NCI-H524 (cell line): ENCODE measurements around the gene EGF.
"Not testable (repeated sequence)": the region's sequence is repeated elsewhere in the genome, so short reads cannot be mapped to it uniquely, and the experiment has no call there.

Source experiments
- DNase-seq, 2 experiments: peaks; one replicate each; lab custom pipeline; 2025; lab: John Stamatoyannopoulos, UW

EGF gene

DNA sequence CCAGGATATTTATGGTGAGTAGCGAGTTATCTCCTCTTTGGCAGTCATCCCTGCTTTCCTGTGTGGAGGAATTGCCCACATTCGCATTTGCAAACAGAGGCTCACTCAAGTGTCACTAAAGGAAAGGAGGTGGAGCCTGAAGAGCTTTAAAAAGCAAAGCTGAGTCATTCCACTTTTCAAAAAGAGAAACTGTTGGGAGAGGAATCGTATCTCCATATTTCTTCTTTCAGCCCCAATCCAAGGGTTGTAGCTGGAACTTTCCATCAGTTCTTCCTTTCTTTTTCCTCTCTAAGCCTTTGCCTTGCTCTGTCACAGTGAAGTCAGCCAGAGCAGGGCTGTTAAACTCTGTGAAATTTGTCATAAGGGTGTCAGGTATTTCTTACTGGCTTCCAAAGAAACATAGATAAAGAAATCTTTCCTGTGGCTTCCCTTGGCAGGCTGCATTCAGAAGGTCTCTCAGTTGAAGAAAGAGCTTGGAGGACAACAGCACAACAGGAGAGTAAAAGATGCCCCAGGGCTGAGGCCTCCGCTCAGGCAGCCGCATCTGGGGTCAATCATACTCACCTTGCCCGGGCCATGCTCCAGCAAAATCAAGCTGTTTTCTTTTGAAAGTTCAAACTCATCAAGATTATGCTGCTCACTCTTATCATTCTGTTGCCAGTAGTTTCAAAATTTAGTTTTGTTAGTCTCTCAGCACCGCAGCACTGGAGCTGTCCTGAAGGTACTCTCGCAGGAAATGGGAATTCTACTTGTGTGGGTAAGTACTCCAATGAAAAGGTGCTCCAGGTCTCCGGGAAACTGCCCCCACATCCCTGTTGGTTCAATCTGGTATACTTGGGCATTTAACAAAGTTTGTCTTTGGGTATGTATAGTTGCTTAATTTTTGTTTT lies at the start of gene EGF:
Gene EGF, plus strand, starts transcription at position 178 of the 890 bp plus-strand sequence. Its CDS starts 453 bp downstream, at position 631.
- DNase-seq, result no peak

DNA sequence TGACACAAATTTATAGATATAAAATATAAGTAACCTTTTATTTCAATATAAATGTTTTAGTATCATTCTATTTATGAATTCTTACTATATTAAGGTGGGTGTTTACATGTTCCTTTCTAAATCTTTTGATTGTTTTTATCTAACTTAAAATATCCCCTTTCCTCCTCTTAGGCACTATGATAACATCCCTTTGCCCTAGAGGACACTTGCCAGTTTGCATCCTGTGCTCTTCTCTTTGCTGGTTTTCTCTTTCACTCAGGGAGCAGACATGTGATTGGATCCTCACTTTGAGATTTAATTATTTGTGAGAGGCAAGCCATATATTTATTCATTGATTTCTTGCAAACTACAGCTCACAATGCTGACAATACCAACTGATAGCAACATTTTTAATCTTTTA lies 48.5 kb upstream of the EGF start:
- no peak for DNase-seq

DNA sequence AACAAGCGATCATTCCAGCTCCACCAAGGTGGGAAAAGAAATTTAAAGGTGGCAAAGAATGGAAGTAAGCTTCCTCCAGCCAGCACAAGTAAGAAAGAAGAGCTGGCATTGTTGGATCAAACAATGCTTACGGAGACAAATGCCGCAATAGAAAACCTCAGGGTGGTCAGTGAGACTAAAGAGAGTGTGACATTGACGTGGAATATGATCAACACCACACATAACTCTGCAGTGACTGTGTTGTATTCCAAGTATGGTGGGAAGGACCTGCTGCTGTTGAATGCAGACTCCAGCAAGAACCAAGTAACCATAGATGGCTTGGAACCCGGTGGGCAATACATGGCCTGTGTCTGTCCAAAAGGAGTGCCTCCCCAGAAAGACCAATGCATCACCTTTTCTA lies 42.6 kb upstream of the EGF start:
- DNase-seq, result no peak

DNA sequence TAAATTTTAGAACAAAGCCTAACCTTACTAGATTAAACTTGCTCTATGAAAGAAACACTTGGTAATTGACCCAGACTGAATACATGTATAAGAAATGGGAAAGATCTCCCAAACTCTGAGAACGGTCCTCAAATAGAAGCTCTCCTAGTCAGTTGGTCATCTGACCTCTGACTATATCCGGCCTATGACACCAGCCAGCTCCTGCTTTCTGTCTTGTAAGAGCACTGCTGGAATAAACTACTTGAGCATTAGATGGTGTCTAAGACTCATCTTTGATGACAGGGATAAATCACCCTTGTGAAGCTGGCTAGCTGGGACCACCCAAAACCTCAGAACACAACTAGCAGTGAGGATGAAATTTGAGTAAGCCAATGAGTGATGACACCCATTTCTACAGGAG lies 40.6 kb upstream of the EGF start:
- no peak for DNase-seq

DNA sequence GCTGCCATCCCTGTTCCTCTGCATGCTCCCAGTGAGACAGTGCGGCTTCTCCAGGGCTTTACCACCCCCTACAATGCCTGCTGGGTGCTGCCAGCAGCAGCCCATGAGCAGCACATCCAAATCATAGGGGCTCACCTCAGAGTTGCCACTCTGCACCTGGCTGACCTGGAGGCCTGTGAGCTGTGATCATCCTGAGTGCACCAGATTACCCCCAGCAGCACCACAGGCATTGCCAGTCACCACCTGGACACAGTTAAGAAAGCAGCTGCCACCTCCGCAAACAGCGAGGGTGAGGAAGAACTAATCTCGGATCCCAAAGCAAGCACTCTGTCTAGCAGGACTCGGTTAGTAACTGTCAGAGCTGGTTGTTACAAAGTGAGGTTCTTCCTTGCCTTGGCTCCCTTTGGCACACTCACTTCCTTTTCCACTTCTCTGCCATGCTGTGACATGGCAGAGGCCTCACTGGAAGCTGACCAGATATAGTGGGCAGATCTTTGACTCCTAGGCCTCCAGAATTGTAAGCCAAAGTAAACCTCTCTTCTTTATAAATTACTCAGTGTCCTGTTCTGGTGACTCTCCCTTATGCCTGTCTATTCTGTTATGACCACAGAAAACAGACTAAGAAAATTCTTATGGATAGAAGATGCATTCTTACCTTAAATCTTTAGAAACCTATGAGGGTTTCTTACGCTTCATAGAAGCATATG lies 39.6 kb upstream of the EGF start:
- no peak for DNase-seq

DNA sequence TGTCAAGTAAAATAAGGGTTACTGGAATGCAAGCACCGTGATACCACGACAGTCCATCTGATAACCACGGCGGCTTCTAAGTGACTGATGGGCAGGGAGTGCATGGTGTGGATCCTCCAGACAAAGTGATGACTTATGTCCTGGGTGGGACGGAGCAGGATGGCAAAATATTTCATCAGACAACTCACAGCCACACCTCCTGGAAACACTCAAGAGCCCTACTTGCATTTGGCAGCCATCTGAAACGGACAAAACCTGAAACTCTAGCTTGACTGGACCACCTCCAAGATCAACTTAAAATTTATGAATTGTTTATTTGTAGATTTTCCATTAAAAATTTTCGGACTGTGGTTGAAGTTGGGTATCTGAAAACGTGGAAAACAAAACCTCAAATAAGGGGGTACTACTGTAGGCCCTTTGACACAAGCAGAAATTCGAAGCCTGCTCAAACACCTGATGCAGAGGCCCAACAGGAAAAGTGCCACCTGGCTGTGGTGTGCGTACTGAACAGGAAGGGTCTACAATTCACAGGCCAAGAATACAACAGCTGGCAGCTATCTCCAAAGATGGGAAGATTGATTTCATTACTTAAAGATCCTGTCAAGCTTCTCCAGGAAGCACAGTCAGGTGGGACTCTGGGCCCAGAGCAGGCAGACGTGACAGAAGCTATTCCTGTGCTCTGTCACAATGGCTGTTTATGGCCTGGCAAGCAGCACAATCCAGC lies 38.7 kb upstream of the EGF start:
- no peak for DNase-seq

DNA sequence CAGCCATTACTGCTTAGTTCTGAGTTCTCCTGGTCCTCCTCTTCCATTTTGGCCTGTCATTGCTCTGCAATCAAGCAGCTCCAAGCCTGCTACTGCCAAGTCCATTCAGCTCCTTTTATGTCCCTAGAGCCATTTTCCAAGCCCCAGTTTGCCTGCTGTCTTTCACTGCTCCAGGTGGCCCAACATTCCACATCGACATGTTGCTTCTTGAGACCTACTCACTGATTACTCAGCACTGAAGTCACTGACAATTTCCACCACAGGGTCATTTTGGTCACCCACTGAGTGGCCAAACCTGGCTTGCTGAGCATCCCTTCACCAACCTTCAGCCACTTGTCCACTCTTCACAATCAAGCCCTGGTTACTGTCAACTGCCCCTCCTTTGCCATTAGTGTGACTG lies 37.6 kb upstream of the EGF start:
- DNase-seq, result no peak

DNA sequence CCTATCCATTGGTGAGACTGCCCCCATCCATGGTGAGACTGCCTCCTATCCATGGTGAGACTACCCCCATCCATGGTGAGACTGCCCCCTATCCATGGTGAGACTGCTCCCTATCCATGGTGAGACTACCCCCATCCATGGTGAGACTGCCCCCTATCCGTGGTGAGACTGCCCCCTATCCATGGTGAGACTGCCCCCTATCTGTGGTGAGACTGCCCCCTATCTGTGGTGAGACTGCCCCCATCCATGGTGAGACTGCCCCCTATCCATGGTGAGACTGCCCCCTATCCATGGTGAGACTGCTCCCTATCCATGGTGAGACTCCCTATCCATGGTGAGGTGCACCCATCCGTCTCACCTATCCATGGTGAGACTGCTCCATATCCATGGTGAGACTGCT lies 37.1 kb upstream of the EGF start:
- DNase-seq, result not testable (repeated sequence)

DNA sequence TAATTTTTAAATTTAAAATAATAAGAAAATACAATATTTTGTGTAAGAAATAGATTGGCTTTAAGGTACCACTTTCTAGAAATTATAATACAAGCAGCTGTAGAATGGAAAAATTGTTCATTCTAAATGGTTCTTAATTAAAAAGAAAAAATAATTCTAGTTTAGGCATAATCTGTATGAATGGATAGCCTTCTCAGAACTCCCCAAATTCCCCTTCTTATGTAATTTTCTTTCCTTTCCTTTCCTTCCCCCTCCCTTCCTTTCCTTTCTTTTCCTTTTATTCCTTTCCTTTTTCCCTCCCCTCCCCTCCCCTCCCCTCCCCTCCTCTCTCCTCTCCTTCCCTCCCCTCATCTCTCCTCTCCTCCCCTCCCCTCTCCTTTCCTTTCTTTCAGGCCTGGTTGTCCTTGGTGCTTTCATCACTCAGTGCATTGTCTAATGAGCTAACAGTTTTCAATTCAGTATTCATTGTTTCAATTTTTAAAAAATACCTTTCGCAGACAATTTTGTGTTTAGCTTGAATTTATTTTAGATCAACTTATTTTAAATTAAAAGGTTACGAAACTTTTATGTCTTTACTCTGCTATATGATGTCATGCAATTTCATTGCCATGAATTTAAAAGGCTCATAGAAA lies 35.9 kb upstream of the EGF start:
- no peak for DNase-seq

DNA sequence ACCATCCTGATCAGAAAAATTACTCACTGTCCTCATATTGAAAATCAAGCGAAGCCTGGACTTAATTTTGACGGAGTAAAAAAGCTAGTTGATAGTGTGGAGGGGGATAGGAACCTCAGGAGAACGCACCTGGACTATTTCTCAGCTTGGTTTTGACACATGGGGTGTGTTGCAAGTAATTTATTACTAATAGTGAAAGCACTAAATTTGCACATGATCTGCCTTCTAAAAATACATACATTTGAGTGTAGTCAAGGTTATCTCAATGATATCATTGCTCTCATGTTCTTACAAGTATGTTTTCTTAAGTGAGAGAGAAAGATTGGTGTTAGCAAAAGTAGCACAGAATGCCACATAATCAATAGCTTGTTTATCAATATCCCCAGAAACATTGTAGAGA lies 35.3 kb upstream of the EGF start:
- no peak for DNase-seq

DNA sequence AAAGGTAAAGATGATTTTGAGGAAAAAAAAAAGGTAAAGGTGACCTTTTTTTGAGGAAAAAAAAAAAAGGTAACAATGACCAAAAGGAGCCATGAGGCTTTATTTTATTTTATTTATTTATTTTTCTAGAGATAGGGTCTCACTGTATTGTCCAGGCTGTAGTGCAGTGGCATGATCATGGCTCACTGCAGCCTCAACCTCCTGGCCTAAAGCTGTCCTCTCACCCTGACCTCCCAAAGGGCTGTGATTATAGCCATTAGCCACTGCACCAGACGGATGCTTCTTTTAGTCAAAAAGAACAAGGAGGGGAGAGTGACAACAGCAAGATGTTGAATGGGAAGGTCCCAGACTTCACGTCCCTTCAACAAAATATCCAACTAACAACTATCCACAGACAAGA lies 34.3 kb upstream of the EGF start:
- DNase-seq, result no peak

DNA sequence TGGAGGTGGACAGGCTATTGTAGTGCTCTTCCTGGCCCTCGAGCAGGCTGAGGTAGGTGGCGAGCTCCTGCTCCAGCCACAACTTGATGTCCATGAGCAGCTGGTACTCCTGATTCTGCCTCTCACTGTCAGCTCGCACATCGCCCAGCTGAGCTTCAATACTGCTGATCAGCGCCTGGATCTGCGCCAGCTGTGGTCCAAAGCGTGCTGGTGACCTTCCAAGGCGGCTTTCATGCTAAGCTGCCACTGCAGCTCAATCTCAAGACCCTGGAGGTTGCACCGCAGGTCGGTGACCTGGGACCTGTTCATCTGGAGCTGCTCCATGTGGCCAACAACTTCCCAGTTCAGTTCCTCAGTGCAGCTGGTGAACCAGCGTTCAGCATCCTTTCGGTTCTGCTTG lies 33.6 kb upstream of the EGF start:
- no peak for DNase-seq

DNA sequence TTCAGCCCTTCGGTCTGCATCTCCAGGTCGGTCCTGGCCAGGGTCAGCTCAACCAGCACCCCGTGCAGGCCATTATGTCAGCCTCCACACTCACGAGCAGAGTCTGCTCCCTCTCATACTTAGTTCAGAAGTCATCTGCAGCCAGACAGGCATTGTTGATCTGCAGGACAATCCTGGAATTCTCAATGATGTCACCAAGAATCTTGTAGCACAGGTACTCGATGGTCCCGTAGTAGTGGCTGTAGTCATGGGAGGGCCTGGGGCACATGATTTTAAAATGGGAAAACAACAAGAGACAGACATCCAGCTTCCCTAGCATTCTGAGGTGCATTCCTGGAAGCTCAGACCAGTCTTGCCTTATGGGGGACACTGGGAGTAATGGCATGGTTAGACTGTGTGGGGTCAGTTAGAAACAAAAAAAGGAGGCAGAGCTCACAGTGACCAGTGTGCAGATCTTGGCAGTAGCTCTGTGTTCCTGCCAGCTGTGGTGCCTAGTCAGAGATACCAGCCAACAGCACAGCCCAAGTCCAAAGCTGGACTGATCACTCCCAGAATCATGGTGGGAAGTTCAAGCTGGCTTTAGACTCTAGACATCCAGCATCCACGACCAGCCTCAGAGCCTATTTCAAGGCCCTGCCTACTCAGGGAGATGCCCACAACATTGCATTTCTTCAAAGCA lies 32.9 kb upstream of the EGF start:
- no peak for DNase-seq

DNA sequence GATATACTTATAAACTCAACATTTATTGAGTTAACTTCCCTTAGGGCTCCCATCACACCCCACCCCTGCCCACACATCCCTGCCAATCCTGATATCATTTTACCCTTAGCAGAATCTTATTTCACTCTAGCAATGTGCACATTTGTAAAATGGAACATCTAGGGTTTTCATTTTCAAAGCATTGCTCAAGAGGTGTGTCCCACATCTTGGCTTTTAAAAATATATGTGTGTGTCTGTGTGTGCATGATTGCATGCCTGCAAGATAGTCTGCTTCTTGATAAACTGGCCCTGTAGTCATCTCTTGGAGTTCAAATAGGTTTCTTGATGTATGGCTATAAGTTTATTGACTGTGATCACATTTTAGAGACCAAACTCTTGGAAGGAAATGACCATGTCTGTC lies 26.4 kb upstream of the EGF start:
- DNase-seq, result no peak

DNA sequence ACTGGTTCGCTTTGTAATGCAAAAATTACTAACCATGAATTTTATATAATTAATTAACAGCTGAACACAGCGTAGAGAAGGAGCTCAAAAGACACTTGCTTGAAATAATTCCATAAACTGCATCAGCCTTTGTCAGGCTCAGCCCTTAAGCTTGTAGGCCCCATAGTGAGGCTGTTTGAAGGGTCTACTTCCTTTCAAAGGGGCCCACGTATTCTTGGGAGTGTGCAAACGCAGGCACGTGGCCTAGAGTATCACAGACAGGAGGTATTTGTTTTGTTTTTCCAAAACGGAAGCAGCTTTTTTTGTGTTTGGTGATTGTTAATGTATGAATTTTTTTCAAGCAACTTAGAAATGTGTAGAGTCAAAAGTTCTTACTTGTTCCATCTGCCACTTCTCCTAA lies 25.6 kb upstream of the EGF start:
- DNase-seq, result no peak

DNA sequence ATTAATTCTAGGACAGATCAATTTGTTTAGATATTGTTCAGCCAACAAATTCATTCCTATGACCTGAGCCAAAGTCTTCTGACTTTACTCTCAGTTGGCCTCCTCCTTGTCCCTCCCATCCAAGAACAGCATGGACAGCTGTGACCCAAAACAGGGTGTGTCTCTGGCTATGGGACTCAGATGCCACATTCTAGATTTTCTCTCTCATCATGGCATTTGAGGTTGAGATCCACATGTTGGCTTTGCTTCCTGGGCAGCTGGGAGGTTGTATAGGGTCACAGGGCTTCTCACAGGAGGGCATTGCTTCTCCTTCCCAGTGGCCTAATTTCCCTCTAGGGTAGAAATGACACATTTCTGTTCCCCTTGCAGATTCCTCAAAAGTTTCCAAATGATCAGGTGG lies 22.6 kb upstream of the EGF start:
- no peak for DNase-seq

DNA sequence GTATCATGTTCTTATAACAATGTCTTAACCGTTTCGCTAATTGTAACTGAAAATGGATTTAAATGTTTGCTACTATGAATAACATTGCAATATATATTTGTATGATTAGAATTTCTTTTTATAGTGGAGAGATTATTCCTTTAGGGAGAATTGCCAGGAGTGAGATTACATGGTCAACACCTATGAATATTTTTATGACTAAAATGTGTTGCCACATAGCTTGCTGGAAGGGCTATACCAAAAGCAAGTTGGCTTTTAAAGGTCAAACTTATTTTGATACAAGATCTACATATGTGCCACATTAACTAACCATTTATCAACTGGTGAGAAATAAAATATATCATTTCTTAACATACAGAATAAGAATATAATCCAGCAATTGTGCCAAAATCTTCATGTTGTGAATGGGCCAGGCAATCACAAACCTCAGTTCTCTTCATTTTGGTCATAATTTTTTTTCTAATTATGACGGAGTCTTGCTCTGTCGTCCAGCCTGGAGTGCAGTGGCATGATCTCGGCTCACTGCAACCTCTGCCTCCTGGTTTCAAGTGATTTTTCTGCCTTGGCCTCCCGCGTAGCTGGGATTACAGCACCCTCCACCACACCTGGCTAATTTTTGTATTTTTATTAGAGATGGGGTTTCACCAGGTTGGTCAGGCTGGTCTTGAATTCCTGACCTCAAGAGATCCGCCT lies 10.0 kb upstream of the EGF start:
- DNase-seq, result no peak

DNA sequence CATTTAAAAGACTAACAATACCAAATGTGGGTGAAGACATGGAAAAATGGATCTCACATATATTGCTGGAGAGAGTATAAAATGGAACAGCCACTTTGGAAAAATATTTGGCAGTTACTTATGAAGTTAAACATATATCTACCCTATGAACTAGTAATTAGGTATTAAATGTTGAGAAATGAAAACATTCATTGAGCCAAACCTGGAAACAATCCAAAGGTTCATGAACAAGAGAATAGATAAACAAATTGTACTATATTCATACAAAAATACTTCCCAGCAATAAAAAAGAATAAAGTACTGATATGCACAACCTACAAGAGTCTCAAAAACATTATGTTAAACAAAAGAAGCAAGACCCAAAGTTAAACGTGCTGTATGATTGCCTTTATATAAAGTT lies 4.0 kb upstream of the EGF start:
- no peak for DNase-seq

DNA sequence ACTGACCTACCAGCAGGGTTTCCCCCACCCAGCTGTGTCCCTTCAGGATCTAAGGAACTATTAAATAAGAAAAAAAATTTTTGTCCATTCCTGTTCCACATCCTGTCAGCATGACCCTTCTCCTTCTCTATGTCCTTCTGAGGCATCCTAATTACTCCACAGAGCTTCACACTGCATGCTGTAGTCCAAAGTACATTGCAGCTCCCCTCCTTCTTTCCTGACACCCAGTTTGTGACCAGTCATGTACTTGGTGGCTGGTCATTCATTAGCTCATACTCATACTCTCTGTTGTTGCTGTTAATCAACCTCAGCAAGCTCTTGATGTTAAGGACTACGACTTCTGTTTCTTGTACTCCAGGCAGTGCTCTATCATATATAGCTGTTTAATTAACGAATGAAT lies 2.4 kb upstream of the EGF start:
- no peak for DNase-seq

DNA sequence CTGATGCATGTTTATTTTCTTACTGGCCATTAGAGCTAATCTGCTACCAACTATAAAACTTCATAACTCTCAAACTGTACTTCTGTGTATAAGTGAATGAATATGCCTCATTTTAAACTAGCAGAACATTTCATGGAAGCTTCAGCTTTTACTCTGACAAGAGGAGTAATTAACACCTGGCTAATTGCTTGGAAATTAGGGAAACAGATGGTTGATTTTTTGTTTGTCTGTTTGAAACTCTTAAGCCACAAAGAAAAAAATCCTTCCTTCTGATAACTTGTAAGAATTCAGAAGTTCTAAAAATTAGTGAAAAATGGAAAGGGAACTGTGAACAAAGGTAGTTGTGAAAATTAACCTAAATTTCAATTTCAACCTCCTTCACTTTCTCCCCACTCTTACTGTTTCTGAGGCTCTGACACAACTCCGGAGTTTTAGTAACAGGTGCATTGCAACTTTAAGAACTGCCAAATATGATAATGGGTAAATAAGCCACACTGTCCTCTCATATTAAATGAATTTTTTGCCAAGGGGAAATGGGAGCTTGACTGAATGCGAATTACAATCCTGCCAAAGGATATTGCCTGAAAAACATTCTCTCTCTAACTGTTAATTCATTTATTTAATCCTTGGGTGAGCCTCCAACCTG lies 1.0 kb downstream of the EGF start:
- DNase-seq, result peak in 1 of 2 experiments; percentile 0

DNA sequence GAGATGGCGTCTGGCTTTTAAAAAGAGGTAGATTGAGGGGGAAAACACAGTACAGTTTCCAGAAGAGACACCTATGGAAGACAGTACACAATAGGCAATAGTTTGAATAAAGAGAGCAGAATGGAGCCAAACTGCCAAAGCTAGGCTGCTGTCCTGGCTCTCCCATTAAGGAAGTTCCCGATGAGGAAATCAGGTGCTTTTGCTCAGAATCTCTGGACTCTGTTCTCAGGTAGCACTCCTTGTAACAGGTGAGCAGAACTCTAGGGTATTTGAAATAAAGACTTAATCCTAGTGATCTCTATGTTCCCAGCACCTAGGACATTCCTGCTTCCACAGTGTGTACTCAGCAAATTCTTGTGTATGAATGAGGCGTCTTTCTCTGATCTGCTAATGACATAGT lies 1.6 kb downstream of the EGF start:
- DNase-seq, result no peak
